GM04503 (cell line): Measurements from ENCODE around the gene PDE5A.
"Not testable (repeated sequence)": the region's sequence is repeated elsewhere in the genome, so short reads cannot be mapped to it uniquely, and the experiment has no call there.

Experiments
- DNase-seq: peaks from one replicate; pipeline ENCODE4 v3.0.0-alpha.2; 2012; ENCODE audit warnings: low read depth

The PDE5A gene

DNA sequence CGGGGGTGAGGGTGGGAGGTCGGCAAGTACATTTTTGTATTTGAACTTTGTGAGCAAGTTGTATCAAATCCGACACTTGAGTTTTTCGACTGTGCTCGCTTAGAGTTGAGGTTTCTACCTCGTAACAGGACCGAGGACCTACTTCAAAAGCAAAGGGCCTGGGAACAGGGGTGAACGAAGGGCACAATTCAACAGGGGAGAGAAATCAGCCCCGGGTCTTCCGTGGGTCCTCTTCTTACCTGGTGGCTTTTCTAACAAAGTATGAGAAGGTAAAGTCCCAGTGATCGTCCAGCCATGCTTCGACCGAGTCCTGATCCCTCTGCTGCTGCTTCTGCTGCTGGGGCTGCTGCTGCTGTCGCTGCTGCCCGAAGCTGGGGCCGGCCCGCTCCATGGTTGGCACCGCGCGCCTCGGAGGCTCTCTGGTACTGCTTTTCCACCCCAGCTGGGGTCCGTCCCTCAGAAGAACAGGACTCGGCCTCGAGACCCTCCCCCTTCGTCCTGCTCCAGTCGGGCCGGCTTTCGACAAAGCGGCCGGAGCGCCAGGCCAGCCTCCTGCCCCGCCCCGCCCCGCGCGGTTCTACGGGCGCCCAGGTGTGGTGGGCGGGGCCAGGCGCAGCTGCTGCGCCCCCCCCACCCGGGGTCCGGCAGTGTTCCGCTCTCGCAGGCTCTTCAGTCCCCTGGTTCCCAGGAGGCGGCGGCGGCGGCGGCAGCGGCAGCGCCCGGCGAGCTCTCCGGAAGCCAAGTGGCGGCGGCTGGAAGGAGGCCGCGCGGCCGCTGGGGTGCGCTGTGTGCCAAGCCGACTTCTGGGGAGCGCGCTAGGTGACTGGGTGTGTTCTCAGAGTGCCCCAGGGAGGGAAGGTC, at the start of gene PDE5A:
Gene PDE5A, minus strand, starts transcription at position 524 of the 861 bp plus-strand sequence. Its CDS starts 133 bp downstream, at position 391.
- DNase-seq, result no peak

DNA sequence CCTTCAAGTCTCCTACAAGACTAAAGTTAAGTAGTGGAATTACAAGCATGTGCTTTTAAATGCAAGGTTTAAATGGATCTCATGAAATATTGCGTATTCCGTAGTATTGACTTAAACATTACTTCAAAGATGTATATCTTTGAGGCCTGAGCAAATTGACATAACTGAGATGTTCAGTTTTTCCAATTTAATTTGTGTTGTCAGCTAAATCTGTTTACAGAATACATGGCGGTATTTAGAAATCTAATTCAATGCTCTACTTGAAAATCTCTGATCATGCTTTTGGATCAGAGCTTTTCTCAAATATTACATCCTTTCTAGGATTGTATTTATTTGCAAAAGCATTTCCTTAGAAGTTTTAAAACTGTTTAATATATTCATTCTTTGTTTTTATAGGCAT, 47.5 kb upstream of the PDE5A start:
- DNase-seq, result no peak

GRCh38 chr4:119675391-119675790, 46.8 kb upstream of the PDE5A start:
- DNase-seq, result no peak

DNA sequence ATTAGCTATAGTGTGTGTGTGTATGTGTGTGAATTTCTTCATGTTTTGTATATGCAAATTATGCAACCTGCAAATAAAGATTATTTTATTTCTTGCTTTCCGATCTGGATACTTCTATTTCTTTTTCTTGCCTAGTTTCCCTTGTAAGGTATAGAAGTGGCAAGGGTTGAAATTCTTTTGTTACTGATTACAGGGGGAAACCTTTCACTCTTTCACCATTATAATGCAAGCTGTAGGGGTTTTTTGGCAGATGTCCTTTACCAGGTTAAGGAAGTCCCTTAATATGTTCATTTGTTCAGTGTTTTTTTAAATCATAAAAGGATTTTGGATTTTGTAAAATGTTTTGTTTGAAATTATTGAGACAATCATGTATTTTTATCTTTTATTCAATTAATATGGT, 44.3 kb upstream of the PDE5A start:
- no peak for DNase-seq

GRCh38 chr4:119672086-119672485, 43.5 kb upstream of the PDE5A start:
- DNase-seq, result no peak

GRCh38 chr4:119671205-119671604, 42.6 kb upstream of the PDE5A start:
- no peak for DNase-seq

DNA sequence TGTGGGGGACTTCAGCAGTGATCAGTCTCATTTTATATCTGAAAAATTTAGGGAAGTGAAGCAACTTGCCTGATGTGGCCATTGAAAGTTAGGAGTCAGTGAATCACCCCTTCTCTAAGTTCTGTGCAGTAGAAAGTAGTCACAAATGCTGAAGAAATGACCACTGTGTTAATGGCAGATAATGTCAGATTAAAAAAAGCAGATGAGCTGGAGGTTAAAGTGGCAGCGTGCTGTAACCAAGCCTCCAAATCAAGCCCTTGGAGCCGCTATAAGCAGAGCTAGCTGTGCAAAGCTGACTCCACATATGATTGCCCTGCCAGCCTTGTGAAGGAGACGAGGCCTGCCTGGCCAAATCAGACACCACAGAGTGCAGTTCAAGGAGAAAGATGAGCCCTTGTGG, 39.2 kb upstream of the PDE5A start:
- no peak for DNase-seq

DNA sequence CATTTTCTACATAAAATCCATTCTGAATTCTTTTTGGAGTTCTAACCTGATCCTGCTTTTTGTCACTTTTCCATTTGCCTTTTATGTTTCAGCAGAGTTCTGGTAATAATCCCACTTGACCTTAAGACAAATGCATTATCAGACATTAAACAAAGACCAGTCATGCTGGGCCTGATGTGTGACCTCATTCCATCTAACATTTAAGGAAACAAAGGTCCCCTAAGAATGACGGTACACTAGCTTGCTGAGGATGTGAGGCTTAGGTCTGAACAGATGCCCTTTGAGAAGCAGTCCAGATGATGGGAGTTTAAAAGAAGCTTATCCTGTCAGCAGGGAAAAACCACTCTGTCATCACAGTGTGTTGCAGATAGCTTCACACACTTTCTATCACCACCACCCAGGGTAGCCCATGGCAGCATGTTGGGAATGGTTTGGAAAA, 38.1 kb upstream of the PDE5A start:
- DNase-seq, result no peak

DNA sequence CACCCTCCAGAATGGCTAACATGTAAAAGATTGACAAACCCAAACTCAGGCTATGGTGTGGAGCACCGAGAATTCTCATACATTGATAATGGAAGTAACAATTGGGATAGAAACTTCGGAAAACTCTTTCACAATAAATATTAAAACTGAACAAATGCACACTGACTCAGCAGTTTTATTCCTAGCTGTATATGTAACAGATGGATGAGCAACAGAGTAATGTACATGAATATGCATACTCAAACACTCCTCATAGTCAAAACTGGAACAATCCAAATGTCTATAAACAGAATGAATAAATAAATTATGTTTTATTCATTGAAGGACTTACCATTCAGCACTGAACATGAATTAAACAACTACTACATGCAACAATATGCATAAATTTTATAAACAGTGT, 37.1 kb upstream of the PDE5A start:
- DNase-seq, result no peak

GRCh38 chr4:119664168-119664907, 35.7 kb upstream of the PDE5A start:
- no peak for DNase-seq

GRCh38 chr4:119663160-119663788, 34.7 kb upstream of the PDE5A start:
- DNase-seq, result no peak

GRCh38 chr4:119662612-119663011, 34.0 kb upstream of the PDE5A start:
- not testable (repeated sequence) for DNase-seq

- DNase-seq, result no peak
These were observed 32.6 kb upstream of the PDE5A start for GRCh38 chr4:119661231-119661630.

- no peak for DNase-seq
These were observed 31.0 kb upstream of the PDE5A start for GRCh38 chr4:119659576-119659975.

DNA sequence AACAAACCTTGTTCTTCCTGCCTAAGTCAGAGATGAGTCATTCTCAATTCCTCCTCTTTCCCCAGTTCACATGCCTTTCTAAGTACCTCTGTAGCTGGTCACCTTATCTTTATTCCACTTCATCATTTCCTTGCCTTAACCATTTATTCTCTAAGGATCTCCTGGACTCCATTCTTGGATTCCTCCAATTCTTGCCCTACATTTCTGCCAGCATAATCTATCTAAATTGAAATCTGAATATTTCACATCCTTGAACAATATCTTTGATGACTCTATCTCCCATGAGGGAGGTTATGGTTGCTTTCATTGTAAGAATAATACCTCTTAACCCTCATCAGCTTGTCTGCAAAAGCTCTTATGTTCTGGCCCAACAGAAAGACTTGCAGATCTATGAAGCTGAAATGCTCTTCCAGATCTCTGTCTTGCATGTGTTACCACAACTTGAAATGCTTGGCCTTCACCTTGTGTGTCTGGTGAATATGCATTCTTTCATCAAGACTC, 28.6 kb upstream of the PDE5A start:
- no peak for DNase-seq

GRCh38 chr4:119656342-119656741, 27.7 kb upstream of the PDE5A start:
- no peak for DNase-seq

DNA sequence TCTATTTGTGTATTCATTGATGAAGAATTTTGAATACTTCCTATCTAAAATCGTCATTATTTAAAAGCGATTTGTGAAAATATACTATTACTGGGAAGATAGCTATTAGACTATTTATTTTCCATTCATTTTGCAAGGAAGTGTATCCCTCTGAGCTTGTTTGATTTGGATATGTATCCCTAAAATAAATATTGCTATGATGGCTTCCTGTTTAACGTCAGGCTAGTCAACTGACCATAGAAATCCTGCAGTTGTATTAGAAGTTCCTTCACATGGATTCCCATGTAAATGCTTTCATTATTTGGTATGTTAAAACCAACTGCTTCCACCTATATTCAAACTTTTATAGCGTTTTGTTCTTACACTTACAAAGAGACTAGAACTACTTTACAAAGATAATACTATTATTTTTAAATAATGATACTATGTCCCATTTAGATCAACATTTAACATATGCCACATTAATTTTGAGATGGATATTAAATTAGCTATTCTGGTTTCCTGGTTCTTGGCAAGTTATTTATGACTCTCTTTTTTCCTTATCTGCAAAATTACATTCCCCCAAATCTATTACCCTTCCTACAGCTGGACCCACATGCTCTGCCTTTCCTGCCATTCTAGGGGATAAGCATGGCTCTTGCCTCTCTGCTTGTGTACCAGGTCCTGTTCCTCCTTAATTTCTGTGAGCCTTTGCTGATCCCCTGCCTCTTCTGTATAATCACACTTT, 26.7 kb upstream of the PDE5A start:
- no peak for DNase-seq

- DNase-seq, result no peak
These were observed 25.4 kb upstream of the PDE5A start for GRCh38 chr4:119653990-119654389.

DNA sequence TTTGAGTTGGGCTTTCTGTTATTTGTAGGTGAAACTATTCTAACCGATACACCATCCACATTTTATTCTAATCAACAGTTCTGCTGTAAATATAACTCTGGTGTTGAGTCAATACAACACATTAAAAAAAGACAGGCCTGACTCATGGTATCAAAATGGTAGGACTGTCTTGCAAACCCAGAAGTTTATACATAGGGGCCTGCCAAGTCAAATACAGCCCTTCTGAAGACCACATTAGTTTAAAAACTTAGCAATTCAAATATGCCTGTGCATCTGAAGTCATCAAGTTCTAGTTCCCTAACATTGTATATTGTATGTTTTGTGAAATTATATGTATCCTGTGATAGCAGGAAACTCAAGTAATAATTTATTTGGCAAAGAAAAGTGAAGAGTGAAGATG, 24.4 kb upstream of the PDE5A start:
- DNase-seq, result no peak

DNA sequence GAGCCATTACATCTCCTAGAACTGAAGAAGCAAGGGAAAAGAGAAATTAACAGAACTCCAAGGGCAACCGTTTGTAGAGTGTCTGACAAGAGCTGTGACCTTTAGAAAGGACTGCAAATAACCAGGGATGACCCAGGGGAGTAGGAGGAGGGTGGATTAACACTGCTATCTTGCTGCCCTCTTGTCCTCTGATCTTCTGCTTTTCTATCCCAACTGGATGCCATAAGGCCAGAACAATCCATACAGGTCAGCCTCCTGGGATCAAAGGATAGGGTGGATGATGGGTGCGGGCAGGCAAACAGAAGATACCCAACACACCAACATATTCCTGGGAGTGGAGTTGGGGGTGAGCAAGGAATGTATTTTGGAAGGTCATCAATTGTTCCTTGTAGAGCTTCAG, 19.8 kb upstream of the PDE5A start:
- no peak for DNase-seq

GRCh38 chr4:119647558-119647957, 19.0 kb upstream of the PDE5A start:
- DNase-seq, result no peak
